ENCODE measurements around the gene SPECC1L.

SPECC1L gene

DNA sequence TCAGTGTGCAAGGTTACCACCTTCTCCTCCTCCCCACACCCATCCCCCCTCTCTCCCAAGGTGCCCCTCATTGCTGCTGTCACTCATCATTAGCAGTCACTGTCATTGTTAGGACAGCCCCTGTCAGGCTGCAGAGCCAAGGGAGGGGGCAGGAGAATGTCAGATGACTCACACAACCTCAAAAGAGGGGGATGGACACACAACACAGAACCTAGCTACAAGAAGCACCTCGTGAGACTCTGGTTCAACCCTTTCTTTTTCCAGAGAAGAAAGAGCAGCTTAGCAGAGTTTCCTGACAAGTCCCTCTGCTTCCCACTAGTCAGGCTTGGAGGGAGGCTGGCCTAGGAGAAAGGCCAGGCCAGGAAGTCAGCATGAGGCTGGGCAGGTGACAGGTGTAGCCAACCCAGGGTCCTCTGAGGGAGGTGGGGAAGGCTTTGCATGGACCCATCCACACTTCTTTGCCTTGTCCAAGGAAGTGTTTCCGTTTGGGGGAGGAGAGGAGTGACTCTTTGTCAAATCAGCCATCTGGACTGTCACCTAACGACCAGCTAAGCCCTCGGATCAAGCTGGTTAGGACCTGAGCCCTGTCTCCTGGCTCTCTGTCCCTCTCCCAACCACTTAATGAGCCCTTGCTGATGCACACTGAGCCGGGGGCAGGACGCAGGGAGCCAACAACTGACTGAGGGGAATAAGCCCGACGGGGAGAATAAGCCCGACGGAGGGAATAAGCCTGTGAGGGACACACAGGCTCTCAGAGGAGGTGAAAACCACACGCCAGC lies 175.0 kb downstream of the SPECC1L start:
- TF ChIP-seq, protein P1, sequence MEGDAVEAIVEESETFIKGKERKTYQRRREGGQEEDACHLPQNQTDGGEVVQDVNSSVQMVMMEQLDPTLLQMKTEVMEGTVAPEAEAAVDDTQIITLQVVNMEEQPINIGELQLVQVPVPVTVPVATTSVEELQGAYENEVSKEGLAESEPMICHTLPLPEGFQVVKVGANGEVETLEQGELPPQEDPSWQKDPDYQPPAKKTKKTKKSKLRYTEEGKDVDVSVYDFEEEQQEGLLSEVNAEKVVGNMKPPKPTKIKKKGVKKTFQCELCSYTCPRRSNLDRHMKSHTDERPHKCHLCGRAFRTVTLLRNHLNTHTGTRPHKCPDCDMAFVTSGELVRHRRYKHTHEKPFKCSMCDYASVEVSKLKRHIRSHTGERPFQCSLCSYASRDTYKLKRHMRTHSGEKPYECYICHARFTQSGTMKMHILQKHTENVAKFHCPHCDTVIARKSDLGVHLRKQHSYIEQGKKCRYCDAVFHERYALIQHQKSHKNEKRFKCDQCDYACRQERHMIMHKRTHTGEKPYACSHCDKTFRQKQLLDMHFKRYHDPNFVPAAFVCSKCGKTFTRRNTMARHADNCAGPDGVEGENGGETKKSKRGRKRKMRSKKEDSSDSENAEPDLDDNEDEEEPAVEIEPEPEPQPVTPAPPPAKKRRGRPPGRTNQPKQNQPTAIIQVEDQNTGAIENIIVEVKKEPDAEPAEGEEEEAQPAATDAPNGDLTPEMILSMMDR (conservative IDR thresholded peaks at IDR 0.05; ENCODE audit: low read length) = no peak
- TF ChIP-seq EZH2phosphoT487 (IDR thresholded peaks at IDR 0.05; ENCODE audit: borderline replicate concordance) = no peak
- Histone ChIP-seq H3K4me2 (ENCODE audit: low read depth, low read length, poor library complexity, severe bottlenecking) (peak overlapping the region; percentile 19), H3K9ac (ENCODE audit: low read depth, low read length, poor library complexity, severe bottlenecking) (peak overlapping the region; percentile 37), H2AFZ (ENCODE audit: low read length) (0 out of 2 replicates have a peak overlapping the region, but pooled peaks have one; percentile 6), H3K4me1 (ENCODE audit: insufficient read depth, low read length, poor library complexity, severe bottlenecking) (peaks cover 62% of the 10 kb centered on the region), H3F3A (ENCODE audit: low read depth) (no peaks in the 10 kb centered on the region), H3K9me2 (replicated peaks; ENCODE audit: low read depth, low read length) (no peaks in the 10 kb centered on the region), H3K9me3 (ENCODE audit: insufficient read depth, low read depth, low read length) (no peaks in the 10 kb centered on the region), H3K27me3 (ENCODE audit: insufficient read depth, low read length, poor library complexity, severe bottlenecking) (no peaks in the 10 kb centered on the region), H4K20me1 (ENCODE audit: insufficient read depth, low read length, poor library complexity, severe bottlenecking) (no peaks in the 10 kb centered on the region), H3K79me2 (ENCODE audit: insufficient read depth, low read length) (no peaks in the 10 kb centered on the region), H3K36me3 (ENCODE audit: insufficient read depth, low read length) (no peaks in the 10 kb centered on the region), H3K4me3 (ENCODE audit: low read length, poor library complexity, severe bottlenecking) (no peak overlapping the region)

DNA sequence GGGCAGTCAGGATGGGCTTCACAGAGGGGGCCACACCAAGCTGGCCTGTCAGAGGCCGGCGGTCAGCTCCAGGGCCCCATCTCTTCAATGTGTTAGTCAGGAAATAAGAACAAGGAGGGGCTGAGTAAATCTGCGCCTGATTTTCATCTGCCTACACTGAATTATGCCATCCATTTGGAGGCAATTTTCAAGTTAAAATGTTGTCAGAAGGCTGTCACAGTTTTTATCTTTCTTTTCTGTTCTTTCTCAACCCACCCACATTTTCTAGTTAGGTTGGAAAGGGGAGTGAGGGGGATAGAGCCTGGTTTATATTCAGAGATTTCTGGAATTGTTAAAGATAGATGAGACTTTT lies 175.6 kb downstream of the SPECC1L start:
- H3K9ac ChIP-seq (ENCODE audit: low read depth, low read length, poor library complexity, severe bottlenecking) = no peak overlapping the region
- H3K4me1 ChIP-seq (ENCODE audit: insufficient read depth, low read length, poor library complexity, severe bottlenecking) = peaks cover 62% of the 10 kb centered on the region
- no peak overlapping the region for H3K4me2 ChIP-seq (ENCODE audit: low read depth, low read length, poor library complexity, severe bottlenecking)
- H3K4me3 ChIP-seq (ENCODE audit: low read length, poor library complexity, severe bottlenecking) = no peak overlapping the region
- no peaks in the 10 kb centered on the region for H3K9me2 ChIP-seq (replicated peaks; ENCODE audit: low read depth, low read length)
- H4K20me1 ChIP-seq (ENCODE audit: insufficient read depth, low read length, poor library complexity, severe bottlenecking) = no peaks in the 10 kb centered on the region
- H3K27me3 ChIP-seq (ENCODE audit: insufficient read depth, low read length, poor library complexity, severe bottlenecking) = no peaks in the 10 kb centered on the region
- H3K79me2 ChIP-seq (ENCODE audit: insufficient read depth, low read length) = no peaks in the 10 kb centered on the region
- no peak for TF ChIP-seq EZH2phosphoT487 (IDR thresholded peaks at IDR 0.05; ENCODE audit: borderline replicate concordance)
- H3K36me3 ChIP-seq (ENCODE audit: insufficient read depth, low read length) = no peaks in the 10 kb centered on the region
- H3K9me3 ChIP-seq (ENCODE audit: insufficient read depth, low read depth, low read length) = no peaks in the 10 kb centered on the region
- no peaks in the 10 kb centered on the region for H3F3A ChIP-seq (ENCODE audit: low read depth)
- no peak overlapping the region for H2AFZ ChIP-seq (ENCODE audit: low read length)

DNA sequence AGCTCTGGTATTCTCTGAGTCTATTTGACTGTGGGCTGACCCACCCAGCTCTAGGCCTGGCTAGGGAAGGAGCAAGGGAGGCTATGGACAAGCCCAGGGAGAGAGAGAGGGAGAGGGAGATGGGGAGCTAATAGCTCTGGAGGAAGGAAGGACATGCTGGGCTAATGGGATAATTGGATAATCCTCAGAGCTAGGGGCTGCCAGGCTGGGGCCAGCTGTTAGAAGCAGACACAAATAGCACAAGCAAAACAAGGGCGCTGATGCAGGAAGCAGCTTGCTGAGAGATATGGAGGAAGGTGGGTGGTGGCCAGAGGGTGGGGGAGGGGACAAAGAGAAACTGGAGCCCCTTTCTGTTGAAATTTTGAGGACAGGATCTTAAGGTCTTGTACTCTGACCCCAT lies 180.0 kb downstream of the SPECC1L start:
- H3K79me2 ChIP-seq (ENCODE audit: insufficient read depth, low read length) = no peaks in the 10 kb centered on the region
- peak overlapping the region; percentile 51 for H3K9ac ChIP-seq (ENCODE audit: low read depth, low read length, poor library complexity, severe bottlenecking)
- H3K4me2 ChIP-seq (ENCODE audit: low read depth, low read length, poor library complexity, severe bottlenecking) = peak overlapping the region; percentile 59
- H3K4me3 ChIP-seq (ENCODE audit: low read length, poor library complexity, severe bottlenecking) = peak overlapping the region; percentile 18
- no peaks in the 10 kb centered on the region for H3K36me3 ChIP-seq (ENCODE audit: insufficient read depth, low read length)
- no peaks in the 10 kb centered on the region for H4K20me1 ChIP-seq (ENCODE audit: insufficient read depth, low read length, poor library complexity, severe bottlenecking)
- no peaks in the 10 kb centered on the region for H3K9me2 ChIP-seq (replicated peaks; ENCODE audit: low read depth, low read length)
- no peaks in the 10 kb centered on the region for H3F3A ChIP-seq (ENCODE audit: low read depth)
- no peaks in the 10 kb centered on the region for H3K9me3 ChIP-seq (ENCODE audit: insufficient read depth, low read depth, low read length)
- H3K27me3 ChIP-seq (ENCODE audit: insufficient read depth, low read length, poor library complexity, severe bottlenecking) = no peaks in the 10 kb centered on the region
- peak overlapping the region; percentile 71 for H2AFZ ChIP-seq (ENCODE audit: low read length)
- peaks cover 27% of the 10 kb centered on the region for H3K4me1 ChIP-seq (ENCODE audit: insufficient read depth, low read length, poor library complexity, severe bottlenecking)
- TF ChIP-seq EZH2phosphoT487 (IDR thresholded peaks at IDR 0.05; ENCODE audit: borderline replicate concordance) = no peak
- TF ChIP-seq, protein P1 (conservative IDR thresholded peaks at IDR 0.05; ENCODE audit: low read length) = no peak

DNA sequence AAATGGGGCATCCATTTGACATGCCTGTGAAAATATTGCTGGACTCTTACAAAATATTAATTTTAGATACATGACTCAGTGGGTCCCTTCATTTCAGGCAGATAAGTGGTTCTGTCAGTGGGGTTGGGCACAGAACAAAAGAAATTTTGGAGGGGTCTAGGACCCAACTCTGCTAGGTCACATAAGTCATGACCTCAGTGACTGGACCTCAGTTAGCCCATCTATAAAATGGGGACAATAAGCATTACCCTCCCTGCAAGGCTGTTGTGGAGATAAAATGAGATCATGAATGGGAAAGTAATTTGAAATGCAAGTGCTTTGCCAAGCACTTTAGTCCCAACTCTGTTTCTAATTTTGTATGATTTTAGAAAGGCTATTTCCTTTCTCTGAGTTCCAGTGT lies 180.5 kb downstream of the SPECC1L start:
- Histone ChIP-seq H2AFZ (ENCODE audit: low read length) (0 out of 2 replicates have a peak overlapping the region, but pooled peaks have one; percentile 71), H3K9me2 (replicated peaks; ENCODE audit: low read depth, low read length) (no peaks in the 10 kb centered on the region), H3K4me1 (ENCODE audit: insufficient read depth, low read length, poor library complexity, severe bottlenecking) (peaks cover 21% of the 10 kb centered on the region), H3K79me2 (ENCODE audit: insufficient read depth, low read length) (no peaks in the 10 kb centered on the region), H3F3A (ENCODE audit: low read depth) (no peaks in the 10 kb centered on the region), H3K27me3 (ENCODE audit: insufficient read depth, low read length, poor library complexity, severe bottlenecking) (no peaks in the 10 kb centered on the region), H3K9ac (ENCODE audit: low read depth, low read length, poor library complexity, severe bottlenecking) (peak overlapping the region; percentile 51), H3K4me2 (ENCODE audit: low read depth, low read length, poor library complexity, severe bottlenecking) (peak overlapping the region; percentile 59), H3K36me3 (ENCODE audit: insufficient read depth, low read length) (no peaks in the 10 kb centered on the region), H3K4me3 (ENCODE audit: low read length, poor library complexity, severe bottlenecking) (peak overlapping the region; percentile 18), H3K9me3 (ENCODE audit: insufficient read depth, low read depth, low read length) (no peaks in the 10 kb centered on the region), H4K20me1 (ENCODE audit: insufficient read depth, low read length, poor library complexity, severe bottlenecking) (no peaks in the 10 kb centered on the region)
- TF ChIP-seq EZH2phosphoT487 (IDR thresholded peaks at IDR 0.05; ENCODE audit: borderline replicate concordance) = no peak
- TF ChIP-seq, protein P1 (conservative IDR thresholded peaks at IDR 0.05; ENCODE audit: low read length) = no peak

All from Loucy (cell line).